Activated naive CD4-positive, alpha-beta T cell treated with anti-CD3 and anti-CD28 coated beads, Interleukin-2, amount 50 U/mL, for 16 hours (primary cell): ENCODE measurements around the gene ADSL.
A peak's percentile ranks its signal among the peaks of the same experiment; 100 is the strongest.
"Not testable (repeated sequence)": the region's sequence is repeated elsewhere in the genome, so short reads cannot be mapped to it uniquely, and the experiment has no call there.

ENCODE experiments used
- DNase-seq: peaks from one replicate; pipeline ENCODE4 v3.0.0-alpha.2; 2020

ADSL gene

DNA sequence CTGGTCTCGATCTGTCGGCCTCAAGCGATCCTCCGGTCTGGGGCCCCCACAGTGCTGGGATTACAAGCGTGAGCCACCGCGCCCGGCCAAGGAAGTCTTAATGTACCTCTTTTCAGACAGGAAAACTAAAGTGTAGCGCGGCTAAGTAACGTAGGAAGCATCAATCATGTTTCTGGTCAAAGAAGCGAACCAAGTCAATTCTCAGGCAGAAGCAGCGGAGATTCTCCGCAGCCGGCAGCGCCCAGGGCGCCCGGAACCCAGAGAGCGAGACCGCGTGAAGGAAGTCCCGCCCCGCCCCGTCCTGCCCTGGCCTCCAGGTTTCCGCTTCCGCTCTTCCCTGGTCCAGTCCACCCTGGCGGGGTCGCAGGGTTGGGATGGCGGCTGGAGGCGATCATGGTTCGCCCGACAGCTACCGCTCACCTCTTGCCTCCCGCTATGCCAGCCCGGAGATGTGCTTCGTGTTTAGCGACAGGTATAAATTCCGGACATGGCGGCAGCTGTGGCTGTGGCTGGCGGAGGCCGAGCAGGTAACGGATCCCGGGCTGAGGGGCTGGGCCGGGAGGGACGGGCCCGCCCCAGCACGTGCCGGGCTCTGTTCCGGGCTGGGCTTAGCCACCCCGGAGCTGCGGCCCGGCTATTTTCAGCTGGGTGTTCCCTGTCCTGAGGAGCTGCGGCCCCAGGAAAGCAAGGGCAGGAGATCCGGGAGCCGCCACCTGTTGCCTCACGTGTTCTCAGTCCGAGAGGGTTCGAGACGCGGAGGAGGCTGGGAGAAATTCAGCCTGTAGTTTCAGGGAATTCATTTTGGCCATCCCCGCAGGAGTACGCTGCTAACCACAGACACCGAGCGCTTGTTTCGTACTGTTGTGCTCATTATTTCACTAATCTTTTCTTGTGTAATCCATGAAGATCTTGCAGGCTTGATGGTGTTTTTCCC, at the start of gene ADSL:
TSS of gene ADSL (plus strand) at position 316 of the 934 bp plus-strand sequence. CDS start at position 375, 59 bp downstream.
- DNase-seq: peak; percentile 88

DNA sequence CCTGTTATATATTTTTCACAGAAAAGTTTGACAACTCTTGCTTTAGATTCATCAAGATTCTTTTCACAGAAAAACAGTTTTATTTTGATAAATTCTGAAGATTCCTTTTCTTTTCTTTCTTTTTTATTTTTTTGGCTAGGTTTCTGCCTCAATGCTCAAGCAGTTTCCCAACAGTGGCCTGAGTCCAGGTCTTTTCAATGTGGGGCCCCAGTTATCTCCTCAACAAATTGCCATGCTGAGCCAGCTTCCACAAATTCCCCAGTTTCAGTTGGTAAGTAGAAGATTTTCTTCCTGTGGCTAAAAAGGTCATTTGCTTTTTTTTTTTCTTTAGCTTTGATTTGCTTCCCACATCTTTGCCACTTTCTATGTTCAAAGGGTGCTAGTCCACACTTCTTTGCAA, 46.0 kb upstream of the ADSL start:
- no peak for DNase-seq

- no peak for DNase-seq
Measured at GRCh38 chr22:40300884-40301672, 45.2 kb upstream of the ADSL start.

- DNase-seq: no peak
Measured at GRCh38 chr22:40302149-40302548, 44.2 kb upstream of the ADSL start.

DNA sequence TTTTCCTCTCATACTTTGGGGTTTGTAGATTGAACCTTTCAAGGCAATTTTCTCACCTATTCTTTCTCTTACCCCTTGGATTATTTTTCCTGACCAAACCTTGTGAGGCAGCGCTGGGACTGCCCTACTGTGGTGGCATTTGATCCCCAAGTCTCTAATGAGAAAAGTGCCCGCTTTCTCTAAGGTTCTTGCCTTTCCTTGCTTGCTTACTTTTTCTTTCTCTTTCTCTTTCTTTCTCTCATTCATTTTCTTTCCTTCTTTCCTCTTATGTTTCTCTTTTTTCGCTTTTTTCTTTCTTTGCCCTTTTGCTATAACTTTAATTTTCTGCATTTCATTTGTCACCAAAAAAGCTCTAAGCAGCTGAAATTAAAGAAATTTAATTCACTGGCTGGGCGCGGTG, 40.7 kb upstream of the ADSL start:
- DNase-seq: no peak

- DNase-seq: no peak
Measured at GRCh38 chr22:40308999-40309573, 37.2 kb upstream of the ADSL start.

- DNase-seq: no peak
Measured at GRCh38 chr22:40309631-40310030, 36.7 kb upstream of the ADSL start.

DNA sequence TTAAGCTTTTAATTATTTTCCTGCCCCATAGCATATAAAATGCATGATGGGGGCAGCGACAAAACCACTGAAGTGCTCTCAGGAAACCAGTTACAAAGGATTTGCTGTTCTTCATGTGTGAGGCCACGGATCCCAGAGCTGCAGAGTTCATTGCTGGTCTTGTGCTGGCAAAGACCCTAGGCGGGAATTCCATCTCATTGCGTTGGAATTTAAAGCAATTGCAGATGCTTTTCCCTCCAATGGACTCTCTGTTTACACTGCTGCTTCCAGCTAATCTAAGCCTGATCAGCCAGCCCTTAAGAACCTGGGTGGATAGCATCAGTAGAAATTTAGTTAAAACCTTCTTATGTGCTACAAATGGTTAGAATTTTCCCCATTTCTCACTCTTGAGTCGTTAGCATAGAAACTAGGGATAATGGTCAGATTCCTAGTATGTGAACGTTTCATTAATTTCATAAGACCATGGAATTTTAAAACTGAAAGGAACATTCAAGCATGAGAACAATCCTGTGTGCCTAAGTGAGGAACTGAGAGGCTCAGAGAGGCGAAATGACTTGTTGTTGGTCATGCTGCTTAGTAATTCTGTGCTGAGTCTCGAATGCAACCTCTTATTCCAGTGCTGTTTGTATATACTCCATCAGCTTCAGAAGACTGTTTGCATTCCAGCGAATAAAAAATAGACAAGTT, 36.1 kb upstream of the ADSL start:
- DNase-seq: no peak

GRCh38 chr22:40310768-40311120, 35.6 kb upstream of the ADSL start:
- DNase-seq: no peak

DNA sequence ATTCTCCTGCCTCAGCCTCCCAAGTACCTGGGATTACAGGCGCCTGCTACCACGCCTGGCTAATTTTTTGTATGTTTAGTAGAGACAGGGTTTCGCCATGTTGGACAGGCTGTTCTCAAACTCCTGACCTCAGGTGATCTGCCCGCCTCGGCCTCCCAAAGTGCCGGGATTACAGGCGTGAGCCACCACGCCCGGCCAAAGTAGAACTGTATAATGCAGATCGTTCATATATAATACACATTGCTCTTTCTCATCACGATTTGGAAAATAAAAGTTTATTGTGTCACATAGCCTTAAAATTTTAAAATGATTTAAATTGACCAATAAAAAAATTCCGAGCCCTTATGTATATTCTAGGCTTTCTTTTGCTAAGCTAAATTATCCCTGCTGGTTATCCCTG, 34.7 kb upstream of the ADSL start:
- DNase-seq: not testable (repeated sequence)

DNA sequence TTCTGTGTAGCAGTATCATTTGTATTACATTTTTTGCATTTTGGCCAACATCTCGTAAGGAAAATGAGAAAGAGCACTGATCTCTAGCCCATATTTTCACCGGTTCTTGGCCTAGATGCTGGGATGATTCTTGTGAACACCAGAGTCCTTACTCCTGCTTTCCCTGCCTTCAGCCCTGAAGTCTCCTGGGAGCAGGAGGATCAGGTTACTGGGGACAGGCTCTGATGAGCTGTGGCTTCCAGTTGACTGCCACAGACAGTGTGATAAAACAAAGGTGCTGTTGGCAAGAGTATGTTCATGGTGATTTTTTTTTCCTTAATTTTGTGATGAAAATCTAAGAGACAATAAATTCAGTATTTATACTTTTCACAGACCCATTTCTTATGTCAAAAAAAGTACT, 34.2 kb upstream of the ADSL start:
- DNase-seq: no peak

DNA sequence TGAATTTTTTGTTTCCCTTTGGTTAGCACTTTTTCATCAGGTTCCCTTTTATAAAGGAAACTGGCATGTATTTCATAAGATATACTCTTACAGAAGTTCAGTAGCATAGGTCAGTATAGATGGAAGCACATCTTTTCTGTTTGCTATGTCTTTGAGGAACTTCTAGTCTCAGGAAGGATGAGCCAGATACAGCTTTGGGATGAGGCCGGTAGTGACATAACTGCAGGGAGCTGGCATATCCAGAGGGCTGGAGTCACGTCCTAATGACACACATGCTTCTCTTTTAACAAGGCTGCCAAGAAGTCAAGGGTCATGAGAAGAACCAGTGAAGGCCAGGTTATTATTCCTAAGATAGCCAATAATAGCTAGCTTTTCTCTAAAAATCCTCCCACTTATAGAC, 33.3 kb upstream of the ADSL start:
- DNase-seq: no peak

GRCh38 chr22:40314041-40314440, 32.3 kb upstream of the ADSL start:
- no peak for DNase-seq

GRCh38 chr22:40320687-40321086, 25.6 kb upstream of the ADSL start:
- no peak for DNase-seq

GRCh38 chr22:40322021-40322420, 24.3 kb upstream of the ADSL start:
- DNase-seq: no peak

GRCh38 chr22:40322818-40323447, 23.4 kb upstream of the ADSL start:
- DNase-seq: no peak

DNA sequence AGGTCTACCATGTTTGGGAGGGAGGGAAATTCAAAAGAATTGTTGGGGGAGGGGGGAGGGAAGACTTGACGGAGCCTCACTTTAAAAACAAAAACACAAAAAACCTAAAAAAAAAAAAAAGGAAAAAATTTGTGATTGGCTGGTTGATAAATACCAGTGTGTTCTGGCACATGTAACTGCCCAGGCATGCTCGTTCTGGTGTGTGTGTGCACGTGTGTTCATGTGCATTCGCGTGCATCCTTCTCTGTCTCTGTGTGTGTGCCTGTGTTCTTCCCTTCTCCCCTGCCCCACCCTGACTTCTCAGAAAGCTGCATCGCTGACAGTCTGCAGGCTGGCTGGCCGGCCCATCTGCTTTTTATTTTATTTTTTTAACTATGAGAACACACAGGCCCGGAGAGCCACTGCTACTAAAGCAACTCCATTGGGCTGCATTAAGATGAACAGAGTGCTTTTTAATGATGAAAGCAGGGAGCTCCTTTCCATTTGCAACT, 22.6 kb upstream of the ADSL start:
- DNase-seq: peak; percentile 23

DNA sequence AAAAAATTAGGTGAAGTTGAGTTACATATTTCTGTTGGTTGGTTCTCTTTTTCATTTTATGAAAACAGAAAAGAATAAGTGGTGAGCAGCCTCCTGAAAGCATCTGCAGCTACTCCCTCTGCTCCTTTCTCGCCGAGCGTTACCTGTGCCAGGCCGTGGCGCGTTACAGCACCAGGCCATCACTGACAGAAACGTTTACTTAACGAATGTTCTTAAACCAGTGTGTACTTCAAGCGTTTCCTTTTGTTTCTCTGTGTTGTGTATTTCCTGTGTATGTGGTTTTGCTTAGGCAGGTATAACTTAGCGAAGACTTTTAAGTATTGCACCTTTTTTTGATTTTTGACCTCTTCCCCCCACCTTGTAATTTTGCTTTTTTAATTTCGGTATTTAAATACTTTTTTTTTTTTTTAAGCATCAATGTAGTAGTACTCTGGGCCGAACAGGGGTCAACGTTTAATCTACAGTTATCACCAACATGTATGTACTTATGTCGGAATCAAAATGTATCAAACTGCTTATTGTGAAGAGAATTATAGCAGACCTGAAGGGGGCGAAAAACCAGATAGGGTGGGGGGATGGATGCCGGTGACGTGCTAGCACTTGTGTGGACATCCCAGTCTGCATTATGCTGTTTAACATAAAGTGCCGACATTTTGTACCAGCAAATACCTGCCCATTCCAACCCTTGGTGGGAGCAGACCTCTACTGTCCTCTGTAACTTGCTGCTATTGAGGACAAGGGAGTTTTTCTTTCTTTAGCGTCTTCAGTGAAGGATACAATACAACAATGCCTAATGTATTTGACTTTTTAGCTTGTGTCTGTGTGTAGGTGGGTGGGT, 21.6 kb upstream of the ADSL start:
- peak; percentile 40 for DNase-seq

DNA sequence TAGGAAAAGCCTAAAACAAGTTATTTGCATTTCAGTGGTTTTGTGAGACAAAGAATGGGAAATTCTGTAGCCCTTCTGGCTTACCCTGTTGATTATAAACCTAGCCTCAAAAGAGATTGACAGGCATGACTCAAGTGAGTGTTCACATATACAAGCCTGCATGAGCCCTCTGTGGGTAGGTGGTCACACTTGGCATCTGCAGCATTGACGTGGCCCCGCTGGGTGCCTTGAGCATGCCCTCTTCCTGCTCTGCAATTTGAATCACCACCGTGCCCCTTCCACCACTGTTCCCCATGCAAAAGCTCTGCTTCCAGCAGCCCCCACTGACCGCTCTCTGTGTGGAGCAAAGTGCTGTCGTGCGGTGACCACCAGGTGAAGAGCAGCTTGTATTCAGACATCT, 21.0 kb upstream of the ADSL start:
- peak; percentile 65 for DNase-seq

DNA sequence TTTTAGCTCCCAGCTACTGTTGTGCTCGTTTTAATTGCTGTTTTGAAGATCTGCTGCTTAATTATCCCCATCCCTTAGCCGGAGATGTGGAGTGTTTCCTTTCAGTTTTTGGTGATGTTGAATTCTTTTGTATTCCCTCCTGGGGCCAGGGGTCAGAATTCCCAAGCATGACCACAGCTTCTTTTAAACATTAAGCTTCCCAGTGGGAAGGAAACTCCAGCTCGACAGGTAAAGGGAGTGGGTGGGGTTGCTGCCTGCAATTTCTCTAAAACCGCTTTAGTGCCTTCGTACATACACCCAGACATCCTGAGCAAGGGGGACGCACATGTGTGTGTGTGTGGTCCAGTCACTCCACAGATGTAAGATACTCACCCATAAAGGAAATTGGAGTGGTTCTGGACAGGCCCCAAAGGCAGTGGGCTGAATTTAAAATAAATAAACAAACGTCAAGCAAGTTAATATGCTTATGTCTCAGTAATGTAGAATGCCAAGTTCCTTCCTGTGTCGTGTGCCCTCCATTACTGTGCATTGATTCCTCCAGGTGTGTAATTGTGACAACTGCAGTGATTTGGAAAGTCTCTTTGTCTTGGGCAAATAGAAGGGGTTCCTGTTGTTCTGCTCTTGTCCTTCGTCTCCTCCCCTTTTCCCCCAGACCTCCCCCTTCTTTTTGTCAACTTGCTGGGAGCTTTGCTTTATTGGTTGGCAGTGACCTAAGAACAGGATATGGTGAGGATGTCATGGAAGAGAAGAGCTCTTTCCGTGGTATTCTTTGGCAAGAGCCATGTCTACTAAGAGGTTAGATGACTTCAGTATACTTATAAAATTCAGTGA, 19.2 kb upstream of the ADSL start:
- DNase-seq: no peak
